NCI-H1436 (cell line): Measurements from ENCODE around the gene MCF2L.

ENCODE experiments used
- DNase-seq: peaks from one replicate; lab custom pipeline; 2025; lab: John Stamatoyannopoulos, UW

The MCF2L gene

DNA sequence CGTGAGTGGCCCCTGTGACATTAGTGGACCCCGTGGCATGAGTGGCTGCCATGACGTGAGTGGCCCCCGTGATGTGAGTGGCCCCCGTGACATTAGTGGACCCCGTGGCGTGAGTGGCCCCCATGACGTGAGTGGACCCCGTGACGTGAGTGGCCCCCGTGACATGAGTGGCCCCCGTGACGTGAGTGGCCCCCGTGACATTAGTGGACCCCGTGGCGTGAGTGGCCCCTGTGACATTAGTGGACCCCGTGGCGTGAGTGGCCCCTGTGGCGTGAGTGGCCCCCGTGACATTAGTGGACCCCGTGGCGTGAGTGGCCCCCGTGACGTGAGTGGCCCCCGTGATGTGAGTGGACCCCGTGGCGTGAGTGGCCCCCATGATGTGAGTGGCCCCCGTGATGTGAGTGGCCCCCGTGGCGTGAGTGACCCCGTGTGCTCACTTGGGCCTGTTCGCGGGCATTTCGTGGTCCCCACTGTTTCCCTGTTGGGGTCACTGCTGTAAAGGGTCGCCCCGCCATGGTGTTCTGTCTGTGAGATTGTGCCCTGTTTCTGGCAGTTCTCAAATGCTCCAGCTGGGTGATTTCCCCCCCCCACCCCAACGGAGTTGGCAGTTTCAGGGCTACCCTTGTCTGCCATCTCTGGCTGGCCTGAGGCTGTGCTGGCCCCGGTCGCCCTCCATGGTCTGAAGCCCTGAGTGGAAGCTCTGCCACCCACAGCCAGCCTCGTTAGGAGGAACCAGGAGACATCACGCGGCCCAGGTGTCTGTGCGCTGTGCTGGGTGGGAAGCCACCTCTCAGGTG, 64.2 kb downstream of the MCF2L start:
- DNase-seq, result no peak

DNA sequence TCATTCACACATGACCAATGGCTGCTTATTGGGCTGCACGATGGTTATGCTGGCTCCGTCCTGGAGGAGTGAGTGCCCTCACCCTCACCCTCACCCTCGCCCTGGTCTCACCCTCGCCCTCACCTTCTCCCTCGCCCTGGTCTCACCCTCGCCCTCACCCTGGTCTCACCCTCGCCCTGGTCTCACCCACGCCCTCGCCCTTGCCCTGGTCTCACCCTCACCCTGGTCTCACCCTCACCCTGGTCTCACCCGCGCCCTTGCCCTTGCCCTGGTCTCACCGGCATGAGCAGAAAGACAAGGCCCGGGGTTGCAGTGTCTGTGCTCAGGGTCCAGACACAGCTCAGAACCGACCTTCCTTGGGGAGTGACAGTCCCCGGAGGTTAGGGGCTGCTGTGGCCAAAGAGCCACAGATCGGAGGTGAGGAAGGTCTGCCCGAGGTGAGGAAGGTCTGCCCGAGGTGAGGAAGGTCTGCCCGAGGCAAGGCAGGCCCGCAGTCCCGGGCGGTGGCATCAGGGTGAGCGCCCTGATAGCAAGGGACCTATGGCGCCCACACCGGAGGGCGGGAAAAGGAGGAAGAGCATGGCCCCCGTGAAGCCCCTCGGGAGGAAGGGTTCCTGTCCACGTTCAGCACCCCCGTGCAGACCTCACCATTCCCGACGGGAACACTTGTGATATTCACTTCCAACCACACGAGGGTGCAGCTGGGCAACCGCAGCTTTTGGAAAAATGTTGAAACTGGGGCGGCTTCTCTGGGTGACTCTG, 65.6 kb downstream of the MCF2L start:
- DNase-seq, result no peak

DNA sequence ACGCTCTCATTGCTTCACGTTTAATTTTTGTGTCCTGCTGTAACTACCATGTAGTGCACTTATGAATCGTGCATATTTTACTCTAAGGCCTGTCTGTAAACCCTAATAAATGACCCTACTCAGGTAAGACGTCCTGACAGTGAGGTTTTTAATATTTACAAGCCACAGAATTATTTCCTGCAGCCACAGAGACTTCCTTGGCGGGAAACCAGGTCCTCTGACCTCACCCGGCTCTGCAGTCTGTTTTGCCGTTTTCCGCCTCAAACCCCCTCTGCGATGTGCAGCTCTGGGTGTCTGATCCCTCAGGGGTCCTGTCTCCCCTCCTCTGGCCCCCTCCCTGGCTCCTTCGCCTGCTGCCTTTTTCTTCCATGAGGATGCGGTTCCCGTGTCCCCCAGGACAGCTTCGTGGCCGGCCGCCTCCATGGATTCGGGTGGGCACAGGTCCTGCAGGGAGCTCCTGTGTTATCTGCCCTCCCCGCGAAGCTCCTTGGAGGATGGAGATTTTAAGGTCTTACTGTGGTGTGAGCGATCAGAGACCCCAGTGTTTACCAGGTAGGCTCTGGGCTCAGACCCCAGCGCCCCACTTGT, 66.3 kb downstream of the MCF2L start:
- no peak for DNase-seq

DNA sequence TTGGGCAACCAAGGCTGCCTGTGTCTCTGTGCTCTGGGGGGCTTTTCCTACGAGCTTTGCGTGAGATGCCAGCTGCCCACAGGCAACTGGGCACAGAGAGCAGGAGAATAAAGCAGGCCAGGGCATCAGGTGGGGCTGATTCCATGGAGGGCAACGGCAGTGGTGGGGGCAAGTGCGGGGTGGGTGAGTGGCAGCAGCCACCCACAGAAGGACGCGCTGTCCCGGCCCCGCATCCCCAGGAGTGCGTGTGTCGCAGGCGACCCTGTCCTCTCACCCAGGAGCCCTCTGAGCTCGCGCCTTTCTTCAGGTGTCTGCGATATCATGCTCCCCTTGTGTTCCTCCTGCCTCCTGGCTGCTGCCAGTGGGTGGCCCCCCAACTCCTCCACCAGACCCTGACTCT, 67.4 kb downstream of the MCF2L start:
- no peak for DNase-seq

DNA sequence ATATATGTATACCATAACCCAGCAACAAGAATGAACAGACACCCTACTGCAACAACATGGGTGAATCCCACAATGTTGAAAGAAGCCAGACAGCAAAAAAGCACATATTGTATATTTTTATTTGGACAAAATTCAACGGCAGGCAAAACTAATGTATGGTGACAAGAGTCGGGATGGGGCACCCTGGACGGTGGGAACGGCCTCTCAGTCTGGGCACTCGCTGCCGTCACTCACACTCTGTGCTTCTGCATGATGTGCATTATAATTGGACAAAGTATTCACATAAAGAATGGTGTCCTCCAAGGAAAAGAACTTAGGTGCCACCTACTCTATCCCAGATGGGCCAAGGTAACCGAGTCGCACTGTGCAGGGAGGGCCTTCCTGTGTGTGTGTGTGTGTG, 71.0 kb downstream of the MCF2L start:
- DNase-seq, result no peak

DNA sequence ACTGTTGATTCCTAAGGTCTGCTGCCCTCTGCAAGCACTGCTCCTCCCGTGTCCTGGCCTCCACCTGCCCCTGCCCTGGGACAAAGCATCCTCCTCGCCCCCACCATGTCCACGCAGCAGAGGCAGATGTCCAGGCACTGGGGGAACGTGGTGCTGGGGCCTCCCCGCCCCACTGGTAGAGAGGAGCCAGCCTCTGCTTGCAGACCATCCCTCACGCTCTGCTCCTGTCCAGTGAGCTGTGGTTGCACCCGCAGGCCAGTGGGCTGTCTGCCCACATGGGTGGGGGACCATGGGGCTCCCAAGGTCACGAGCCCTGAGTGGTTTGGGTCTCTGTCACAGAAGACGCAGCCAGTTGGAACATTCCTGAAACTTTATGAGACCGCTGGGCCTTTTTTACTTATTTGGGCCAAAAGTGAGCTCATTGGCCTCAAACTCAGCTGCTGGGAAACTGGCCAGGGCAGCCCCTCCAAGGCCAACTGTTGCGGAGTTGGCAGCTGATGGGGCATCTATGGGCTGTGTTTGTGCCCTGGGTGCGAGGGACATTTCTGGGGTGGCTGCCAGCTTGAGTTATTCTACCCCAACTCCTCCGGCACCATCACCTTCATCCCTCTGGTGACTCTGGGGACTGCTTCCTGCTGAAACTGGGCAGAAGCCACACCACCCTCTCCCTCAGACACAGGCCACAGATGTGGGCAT, 71.7 kb downstream of the MCF2L start:
- no peak for DNase-seq

DNA sequence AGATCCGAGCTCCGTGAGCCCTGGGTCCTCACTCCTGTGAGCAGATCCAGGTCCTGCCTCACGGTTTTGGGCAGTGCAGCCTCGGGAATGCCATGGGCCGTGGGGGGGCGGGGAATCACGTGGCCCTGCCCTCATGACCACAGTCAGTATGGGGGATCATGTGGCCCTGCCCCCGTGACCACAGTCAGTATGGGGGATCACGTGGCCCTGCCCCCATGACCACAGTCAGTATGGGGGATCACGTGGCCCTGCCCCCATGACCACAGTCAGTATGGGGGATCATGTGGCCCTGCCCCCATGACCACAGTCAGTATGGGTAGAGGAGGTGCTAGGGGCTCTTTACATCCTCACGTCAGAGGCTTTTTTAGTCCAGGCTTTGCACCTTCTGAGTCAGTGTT, 72.3 kb downstream of the MCF2L start:
- DNase-seq, result no peak

DNA sequence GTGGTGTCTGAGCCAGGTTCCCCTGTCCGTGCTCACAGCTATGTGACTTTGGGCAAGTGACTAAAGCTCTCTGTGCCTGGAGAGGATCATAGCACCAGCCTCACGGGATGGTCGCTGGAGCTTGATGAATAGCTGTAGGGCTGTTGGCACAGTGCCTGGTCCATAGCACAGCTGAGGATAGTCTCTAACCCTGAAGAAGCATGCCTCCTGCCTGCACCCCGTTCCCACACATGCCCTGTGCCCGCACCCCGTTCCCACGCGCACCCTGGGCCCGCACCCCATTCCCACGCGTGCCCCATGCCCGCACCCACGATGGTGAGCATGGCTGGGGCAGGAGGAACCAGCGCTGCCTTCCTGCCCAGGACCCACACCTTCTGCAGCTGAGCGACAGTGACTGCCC, 72.9 kb downstream of the MCF2L start:
- DNase-seq, result no peak

DNA sequence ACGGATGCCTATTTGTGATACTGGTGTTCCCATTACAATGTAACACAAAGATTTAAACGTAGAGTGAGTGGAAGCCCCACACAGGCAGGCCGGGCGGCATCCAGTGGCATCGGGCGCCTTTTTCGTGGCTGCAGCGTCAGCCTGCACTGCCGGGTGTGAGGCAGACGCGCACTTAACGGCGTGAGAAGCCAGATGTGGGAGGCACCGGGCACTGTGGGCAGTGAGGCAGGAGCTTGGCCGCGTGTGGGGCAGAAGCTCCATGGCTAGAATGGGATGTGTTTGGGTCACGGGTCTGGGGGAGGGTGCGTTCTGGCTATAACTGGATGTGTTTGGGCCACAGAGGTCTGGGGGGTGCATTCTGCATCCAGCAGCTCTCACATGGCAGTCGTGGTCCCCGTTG, 73.4 kb downstream of the MCF2L start:
- no peak for DNase-seq

DNA sequence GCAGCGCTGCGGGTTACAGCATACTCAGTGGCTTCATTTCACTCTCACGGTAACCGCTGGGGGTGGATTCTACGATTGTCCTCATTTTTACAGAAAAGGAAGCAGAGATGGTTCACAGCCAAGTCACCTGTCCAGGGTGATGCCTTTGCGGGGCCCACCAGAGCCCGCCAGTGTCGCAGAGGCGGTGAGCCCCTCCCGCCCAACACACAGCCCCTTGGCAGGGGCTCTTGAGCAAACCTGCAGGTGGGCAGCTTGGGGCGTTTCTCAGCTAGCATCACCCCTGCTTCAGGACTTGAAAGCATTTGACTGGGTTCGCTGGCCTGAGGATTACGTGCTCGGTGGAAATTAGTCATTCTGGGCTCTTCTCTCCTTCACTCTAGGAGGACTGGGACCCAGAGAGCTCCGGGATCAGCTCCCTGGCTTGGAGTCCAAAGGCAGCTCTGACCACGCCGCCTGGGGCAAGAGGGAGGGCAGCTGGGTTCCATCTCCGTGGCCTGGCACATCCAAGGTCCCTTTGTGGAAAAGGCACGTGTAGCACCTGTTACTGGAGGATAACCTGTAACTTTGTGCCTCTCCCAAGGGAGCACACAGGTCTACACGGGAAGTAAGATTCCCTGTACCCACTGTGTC, 74.1 kb downstream of the MCF2L start:
- DNase-seq, result no peak

DNA sequence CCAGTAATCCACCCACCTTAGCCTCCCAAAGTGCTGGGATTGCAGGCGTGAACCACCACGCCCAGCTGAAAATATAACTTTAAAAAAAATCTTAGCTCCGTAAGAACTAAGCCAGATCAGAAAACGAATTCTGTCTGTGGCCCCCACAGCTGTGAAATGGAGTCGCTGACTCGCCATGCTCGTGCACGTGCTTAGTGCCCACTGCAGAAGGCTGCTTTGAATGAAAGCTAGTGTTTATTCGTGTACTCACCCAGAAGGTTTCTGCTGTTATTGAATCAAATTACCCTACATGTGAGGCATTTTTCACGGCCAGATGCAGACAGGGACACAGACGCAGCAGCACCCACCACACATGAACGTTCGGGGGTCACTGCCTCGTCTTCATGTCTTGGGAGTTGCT, 74.9 kb downstream of the MCF2L start:
- no peak for DNase-seq

DNA sequence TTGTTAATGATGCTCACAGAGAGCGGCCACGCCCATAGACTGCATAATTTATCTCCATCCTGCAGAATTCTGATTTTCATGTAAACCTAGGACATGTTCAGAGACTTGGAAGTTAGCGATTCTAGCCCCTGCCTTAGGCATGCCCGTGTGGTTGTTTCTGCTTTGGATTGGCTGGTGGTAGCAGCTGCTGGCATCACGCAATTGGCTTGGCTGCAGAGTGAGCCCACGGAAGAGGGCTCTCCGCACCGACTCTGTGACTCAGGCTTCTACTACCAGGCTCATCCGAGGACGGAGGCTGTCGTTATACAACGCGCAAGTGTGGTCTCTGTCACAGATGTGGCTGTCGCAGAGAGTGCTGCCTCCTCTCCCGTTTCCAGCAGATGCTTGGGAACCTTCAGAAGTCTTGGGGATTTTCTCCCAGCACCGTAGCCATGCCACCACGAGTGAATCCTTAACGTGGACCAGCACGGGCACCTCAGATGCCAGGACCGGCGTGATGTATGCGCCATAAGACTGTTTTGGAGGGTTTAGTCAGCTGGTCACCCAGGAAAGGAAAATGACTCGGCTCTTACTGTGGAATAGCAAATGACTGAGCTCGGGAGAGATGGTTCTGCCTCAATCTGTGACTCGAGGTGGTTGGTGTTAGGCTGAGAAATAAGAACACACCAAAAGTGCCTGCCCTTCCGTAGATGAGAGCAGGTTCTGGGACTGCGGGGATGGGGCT, 75.5 kb downstream of the MCF2L start:
- no peak for DNase-seq

DNA sequence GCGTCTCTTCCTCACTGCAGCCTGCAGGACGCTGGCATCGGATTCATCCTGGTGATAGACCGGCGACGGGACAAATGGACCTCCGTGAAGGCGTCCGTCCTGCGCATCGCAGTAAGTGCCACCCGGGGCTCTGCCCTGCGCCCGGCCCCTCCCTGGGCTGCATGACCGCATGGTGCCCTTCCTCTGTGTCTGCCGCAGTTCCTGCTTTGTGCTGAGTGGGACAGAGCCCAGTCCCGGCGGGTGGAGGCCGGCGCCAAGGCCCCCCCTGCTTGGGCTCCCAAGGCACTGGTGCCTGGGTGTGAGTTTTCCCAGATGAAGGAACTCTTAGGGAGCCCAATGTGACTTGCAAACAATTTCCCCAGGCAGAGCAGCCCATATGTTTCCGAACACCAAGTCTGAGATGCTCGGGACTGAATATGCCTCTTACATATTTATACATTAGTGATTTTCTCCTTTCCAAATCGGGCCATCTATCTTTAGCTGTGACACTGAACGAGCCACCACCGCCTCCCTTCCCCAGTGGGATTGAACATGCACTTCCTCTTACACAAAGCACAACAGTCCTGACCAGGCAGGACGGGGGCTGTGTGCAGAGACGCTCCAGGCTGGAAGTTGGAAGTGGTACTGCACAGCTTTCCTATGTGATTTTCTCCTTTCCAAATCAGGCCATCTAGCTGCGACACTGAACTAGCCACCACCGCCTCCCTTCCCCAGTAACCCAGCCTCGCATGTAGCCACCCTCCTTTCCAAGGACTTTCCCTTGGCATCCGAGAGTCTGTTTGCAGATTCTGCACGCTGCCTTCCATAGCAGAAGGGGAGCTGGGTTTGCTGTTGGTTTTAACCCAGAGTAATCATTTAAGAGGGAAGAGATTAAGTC, 76.5 kb downstream of the MCF2L start:
- DNase-seq, result no peak

DNA sequence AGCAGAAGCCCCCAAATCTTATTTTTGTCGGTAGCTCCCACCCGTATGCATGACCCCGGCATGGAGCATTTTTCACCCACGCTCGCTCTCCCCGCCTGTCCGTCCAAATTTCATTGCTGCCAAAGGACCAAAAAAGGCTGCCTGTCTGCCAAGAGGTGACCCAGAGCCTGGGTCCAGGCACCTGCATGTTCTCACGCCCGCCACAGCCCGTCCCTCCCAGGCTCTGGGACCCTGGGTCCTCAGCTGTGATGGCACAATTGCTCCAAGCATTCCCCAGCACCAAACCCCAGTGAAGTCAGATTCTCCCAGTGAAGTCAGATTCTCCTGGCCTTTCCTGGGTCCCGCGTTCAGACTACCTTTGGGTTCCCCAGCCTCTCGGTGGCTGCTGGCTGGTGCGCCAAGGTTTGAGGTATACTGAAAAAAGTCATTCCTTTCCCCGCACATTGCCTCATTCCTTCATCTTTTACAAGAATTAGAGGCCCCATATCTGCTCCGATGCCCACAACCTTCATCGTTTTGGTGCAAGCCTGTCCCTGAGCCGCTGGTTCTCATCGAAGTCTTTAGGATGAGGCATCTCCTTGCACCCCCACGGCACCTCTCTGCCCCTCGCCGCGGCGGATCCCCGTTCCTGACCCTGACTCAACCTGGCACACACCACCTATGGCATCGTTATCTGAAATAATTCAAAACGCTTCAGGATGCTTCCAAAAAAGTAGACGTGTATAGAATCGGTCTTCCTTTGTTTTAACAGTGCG, 77.3 kb downstream of the MCF2L start:
- DNase-seq, result no peak

DNA sequence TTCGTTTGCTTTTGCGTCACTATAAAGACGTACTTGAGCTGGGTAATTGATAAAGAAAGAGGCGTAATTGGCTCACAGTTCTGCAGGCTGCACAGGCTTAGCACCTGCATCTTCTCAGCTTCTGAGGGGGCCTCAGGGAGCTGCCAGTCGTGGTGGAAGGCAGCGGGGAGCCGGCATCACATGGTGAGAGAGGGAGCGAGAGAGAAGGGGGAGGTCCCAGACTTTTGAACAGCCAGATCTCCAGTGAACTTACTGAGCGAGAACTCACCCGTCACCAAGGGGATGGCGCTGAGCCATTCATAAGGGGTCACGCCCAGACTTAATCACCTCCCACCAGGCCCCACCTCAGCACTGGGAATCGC, 77.8 kb downstream of the MCF2L start:
- DNase-seq, result no peak

DNA sequence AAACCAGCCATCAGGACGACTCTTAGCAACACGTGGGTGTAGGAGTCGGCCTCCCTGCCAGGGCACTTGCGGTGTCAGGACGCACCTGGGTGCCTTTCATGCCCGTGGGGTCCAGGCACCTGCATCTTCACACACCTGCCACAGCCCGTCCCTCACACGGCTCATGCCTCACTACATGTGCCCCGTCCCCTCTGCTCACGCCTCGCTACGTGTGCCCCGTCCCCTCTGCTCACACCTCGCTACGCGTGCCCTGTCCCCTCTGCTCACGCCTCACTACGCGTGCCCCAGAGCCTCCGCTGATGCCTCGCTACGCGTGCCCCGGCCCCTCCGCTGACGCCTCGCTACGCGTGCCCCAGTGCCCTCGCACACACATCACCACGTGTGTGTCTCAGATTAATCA, 78.6 kb downstream of the MCF2L start:
- no peak for DNase-seq

DNA sequence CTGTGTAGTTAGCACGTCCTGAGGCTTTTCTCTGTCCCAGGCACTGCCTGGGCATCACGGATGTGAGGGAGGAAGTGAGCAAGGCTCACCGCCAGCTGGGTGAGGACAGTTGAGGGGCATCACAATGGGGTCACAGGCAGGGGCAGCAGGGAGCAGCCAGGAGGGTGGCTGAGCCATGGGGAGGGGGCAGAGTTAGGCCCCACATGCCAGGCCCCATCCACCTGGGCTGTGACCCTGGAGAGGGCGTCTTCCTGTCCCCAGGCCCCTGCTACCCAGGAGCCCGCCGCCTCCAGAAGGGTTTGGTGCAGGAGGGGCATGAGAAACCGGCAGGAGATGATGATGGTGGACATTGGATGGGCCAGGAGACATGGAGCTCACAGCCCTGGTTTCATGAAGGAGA, 79.8 kb downstream of the MCF2L start:
- DNase-seq, result no peak

DNA sequence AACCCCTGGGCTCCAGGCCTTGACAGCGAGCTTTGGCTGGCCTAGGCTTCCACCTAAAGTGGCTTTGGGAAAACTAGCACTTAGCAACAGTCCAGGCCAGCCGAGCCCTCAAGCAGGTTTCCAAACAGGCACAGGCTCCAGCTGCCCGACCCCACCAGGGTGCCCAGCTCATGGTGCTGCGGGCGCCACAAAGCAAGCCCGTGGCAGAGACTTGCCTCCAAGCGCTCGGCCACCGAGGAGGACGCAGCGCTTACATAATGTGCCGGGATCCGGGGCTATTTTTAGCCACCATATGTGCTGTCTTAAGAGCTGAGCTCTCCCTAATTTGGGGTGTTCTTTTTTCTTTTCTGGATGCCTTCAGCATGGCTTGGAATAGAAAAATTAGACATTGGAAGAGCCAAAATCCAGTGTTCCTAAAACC, 80.5 kb downstream of the MCF2L start:
- DNase-seq, result no peak

DNA sequence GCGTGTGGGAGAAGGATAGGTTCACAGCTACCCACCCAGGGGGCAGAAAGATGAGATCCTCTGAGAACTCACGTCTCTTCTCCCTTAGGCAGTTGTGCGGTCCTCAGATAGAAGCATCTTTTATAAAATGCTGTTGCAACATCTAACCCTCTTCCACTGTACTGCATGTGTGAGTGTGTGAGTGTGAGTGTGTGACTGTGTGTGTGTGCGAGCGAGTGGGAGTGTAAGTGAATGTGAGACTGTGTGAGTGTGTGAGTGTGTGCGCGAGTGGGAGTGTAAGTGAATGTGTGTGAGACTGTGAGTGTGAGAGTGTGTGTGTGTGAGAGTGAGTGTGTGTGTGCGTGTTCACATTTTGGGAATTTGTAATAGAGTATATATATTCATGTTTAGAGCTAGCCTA, 81.0 kb downstream of the MCF2L start:
- no peak for DNase-seq
